GM18499 (cell line): Measurements from ENCODE around the gene TAF1C.
"Not testable (repeated sequence)": the region's sequence is repeated elsewhere in the genome, so short reads cannot be mapped to it uniquely, and the experiment has no call there.

Source experiments
- ATAC-seq: cut with Tn5 transposase; IDR thresholded peaks from one replicate; pipeline ENCODE4 v1.9.1; 2021; ENCODE audit warnings: moderate number of reproducible peaks; ENCODE audit not compliant: insufficient read depth, unreplicated experiment

Gene TAF1C

GRCh38 chr16:84212631-84213030 lies 25.8 kb upstream of the TAF1C start:
- no peak for ATAC-seq

- no peak for ATAC-seq
Observed at GRCh38 chr16:84212154-84212553, 25.3 kb upstream of the TAF1C start.

GRCh38 chr16:84209989-84210388 lies 23.1 kb upstream of the TAF1C start:
- ATAC-seq = no peak

GRCh38 chr16:84207879-84208278 lies 21.0 kb upstream of the TAF1C start:
- no peak for ATAC-seq

GRCh38 chr16:84207251-84207650 lies 20.4 kb upstream of the TAF1C start:
- no peak for ATAC-seq

- no peak for ATAC-seq
Observed at GRCh38 chr16:84205976-84206691, 19.3 kb upstream of the TAF1C start.

GRCh38 chr16:84205123-84205522 lies 18.3 kb upstream of the TAF1C start:
- ATAC-seq = not testable (repeated sequence)

GRCh38 chr16:84204551-84204950 lies 17.7 kb upstream of the TAF1C start:
- ATAC-seq = not testable (repeated sequence)

- ATAC-seq = no peak
Observed at GRCh38 chr16:84199861-84200260, 13.0 kb upstream of the TAF1C start.

GRCh38 chr16:84199097-84199496 lies 12.2 kb upstream of the TAF1C start:
- ATAC-seq = no peak

GRCh38 chr16:84198401-84198800 lies 11.5 kb upstream of the TAF1C start:
- ATAC-seq = no peak

GRCh38 chr16:84197466-84198128 lies 10.7 kb upstream of the TAF1C start:
- no peak for ATAC-seq

- no peak for ATAC-seq
Observed at GRCh38 chr16:84196727-84197394, 10.0 kb upstream of the TAF1C start.

GRCh38 chr16:84196101-84196500 lies 9.2 kb upstream of the TAF1C start:
- no peak for ATAC-seq

GRCh38 chr16:84195201-84196093 lies 8.6 kb upstream of the TAF1C start:
- no peak for ATAC-seq

GRCh38 chr16:84194470-84195200 lies 7.8 kb upstream of the TAF1C start:
- ATAC-seq = no peak

GRCh38 chr16:84194018-84194417 lies 7.2 kb upstream of the TAF1C start:
- no peak for ATAC-seq

- ATAC-seq = no peak
Observed at GRCh38 chr16:84193480-84193879, 6.6 kb upstream of the TAF1C start.

GRCh38 chr16:84191466-84191865 lies 4.6 kb upstream of the TAF1C start:
- ATAC-seq = no peak
